NCI-H2081 (cell line): ENCODE measurements around the gene RNASE1.
"Not testable (repeated sequence)": the region's sequence is repeated elsewhere in the genome, so short reads cannot be mapped to it uniquely, and the experiment has no call there.

Experiments used
- DNase-seq, 2 experiments: peaks; one replicate each; lab custom pipeline; 2025; lab: John Stamatoyannopoulos, UW

Gene RNASE1

DNA sequence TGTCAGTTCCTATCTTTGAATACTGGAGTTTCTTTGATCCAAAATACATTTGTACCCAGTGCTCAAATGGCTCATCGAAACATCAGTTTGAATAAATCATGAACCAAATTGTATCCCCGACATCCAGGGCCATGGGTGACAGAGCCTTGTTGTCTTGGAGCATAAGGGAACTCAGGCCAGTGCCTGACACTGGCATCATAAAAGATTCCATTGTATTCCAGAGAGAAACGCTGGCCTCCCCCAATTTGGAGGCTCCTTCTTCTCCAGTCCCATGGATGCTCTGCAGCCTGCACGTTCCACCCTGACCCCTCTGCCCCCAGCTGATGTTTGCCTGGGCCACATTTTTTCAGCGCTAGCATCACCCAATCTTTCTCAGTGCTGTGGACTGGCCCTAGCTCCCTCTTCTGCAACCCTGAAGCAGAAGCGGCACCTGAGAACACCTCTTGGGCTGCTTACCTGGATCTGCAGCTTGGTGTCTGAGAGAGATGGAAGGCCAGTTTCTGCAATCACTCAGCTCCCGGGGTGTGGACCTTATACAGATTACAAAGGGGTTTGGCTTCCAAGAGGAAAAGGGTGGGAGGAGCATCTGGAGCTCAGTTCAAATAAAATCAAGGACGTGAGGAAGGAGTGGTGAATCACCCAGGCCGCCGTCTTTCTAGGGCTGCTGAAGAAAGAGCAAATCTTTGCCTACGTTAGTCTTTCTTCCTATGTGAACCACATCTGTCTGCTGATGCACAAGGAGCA is at the start of gene RNASE1:
Gene RNASE1 (minus strand): TSS at position 504 of the 744 bp plus-strand sequence. CDS start 776 bp downstream, outside the sequence.
- no peak for DNase-seq

GRCh38 chr14:20848955-20849570 is 46.4 kb upstream of the RNASE1 start:
- DNase-seq: no peak

- no peak for DNase-seq
These were observed 45.8 kb upstream of the RNASE1 start for GRCh38 chr14:20848316-20848954.

DNA sequence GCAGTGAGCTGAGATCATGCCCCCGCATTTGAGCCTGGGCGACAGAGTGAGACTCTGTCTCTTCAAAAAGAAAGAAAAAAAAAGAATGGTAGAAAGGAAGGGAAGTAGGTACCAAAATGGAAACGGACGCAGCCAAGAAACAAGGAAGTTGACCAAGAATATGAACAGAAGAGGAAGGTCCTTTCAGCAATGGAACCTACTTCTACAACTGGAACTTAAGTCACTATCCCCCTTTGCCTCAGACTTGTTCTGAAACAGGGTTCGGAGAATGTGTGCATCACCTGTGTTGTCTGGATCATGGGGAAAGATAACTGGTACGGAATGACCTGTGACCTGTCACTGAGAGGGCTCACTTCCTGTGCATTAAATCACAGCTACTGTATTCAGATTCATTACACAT is 43.9 kb upstream of the RNASE1 start:
- no peak for DNase-seq

GRCh38 chr14:20841096-20841495 is 38.5 kb upstream of the RNASE1 start:
- no peak for DNase-seq

DNA sequence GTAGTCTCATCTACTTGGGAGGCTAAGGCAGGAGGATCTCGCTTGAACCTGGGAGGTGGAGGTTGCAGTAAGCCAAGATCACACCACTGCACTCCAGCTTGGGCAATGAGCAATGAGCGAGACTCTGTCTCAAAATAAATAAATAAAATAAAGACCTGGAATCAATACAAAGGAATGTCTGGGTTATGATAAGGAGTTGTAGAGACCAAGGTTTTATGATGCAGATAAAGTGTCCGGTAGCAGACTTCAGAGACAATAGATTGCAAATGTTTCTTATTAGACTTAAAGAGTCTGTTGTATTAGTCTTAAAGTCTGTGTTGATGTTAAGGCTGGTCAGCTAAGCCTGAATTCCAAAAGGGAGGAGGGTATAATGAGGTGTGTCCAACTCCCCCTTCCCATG is 35.2 kb upstream of the RNASE1 start:
- DNase-seq: no peak

- DNase-seq: no peak
These were observed 34.2 kb upstream of the RNASE1 start for GRCh38 chr14:20836668-20837338.

- DNase-seq: no peak
These were observed 32.3 kb upstream of the RNASE1 start for GRCh38 chr14:20834899-20835298.

GRCh38 chr14:20830831-20831230 is 28.2 kb upstream of the RNASE1 start:
- DNase-seq: no peak

GRCh38 chr14:20828024-20828694 is 25.5 kb upstream of the RNASE1 start:
- not testable (repeated sequence) for DNase-seq

DNA sequence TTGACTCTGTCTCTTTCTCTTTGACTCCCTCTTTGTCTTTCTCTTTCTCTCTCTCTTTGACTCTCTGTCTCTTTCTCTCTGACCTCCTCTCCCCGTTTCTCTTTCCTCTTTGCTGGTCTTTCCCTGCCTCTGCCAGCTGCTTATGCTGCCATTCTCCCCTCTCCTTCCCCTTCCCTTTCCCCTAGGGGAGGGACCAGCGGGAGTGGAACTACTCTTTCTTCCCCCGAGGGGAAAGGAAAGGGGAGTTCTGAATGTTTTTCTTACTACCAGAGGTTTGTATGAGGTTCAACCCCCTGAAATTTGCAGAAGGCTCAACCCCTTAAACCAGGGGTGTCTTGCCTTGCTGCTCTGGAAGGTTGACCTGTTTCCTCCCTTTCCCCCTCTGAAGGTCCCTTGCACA is 24.7 kb upstream of the RNASE1 start:
- no peak for DNase-seq

- not testable (repeated sequence) for DNase-seq
These were observed 24.0 kb upstream of the RNASE1 start for GRCh38 chr14:20826666-20827065.

DNA sequence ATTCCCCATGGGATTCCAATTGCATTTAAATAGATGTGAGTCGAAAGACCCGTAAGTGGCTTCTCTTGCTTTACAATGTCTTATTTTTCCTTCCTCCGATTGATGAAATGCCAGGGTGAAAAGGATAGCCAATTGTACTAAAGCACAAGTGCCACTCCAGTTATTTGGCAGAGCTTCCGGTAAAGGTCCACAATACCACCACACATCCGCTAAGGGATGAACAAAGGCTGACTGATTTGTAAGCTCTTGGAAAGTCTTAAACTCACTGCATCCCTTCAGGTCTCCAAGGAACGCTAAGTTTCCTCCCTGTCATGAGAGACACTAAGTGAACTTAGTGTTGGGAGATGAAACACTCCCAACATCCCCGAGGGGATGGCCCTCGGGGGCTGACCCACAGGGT is 21.2 kb upstream of the RNASE1 start:
- no peak for DNase-seq

DNA sequence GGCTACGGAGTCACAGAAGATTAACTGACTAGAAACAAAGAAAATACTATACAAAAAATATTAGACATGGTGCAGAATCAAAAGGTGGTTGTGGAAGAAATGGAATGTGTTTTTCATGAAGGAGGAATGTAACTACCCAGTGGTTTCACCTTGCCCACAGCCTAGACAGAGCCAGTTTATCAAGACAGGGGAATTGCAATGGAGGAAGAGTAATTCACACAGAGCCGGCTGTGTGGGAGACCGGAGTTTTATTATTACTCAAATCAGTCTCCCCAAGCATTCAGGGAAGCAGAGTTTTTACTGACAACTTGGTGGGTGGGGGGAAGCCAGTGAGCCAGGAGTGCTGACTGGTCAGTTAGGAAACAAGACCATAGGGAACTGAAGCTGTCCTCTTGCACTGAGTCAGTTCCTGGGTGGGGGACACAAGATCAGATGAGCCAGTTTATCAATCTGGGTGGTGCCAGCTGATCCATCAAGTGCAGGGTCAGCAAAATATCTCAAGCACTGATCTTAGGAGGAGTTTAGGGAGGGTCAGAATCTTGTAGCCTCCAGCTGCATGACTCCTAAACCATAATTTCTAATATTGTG is 19.0 kb upstream of the RNASE1 start:
- not testable (repeated sequence) for DNase-seq

DNA sequence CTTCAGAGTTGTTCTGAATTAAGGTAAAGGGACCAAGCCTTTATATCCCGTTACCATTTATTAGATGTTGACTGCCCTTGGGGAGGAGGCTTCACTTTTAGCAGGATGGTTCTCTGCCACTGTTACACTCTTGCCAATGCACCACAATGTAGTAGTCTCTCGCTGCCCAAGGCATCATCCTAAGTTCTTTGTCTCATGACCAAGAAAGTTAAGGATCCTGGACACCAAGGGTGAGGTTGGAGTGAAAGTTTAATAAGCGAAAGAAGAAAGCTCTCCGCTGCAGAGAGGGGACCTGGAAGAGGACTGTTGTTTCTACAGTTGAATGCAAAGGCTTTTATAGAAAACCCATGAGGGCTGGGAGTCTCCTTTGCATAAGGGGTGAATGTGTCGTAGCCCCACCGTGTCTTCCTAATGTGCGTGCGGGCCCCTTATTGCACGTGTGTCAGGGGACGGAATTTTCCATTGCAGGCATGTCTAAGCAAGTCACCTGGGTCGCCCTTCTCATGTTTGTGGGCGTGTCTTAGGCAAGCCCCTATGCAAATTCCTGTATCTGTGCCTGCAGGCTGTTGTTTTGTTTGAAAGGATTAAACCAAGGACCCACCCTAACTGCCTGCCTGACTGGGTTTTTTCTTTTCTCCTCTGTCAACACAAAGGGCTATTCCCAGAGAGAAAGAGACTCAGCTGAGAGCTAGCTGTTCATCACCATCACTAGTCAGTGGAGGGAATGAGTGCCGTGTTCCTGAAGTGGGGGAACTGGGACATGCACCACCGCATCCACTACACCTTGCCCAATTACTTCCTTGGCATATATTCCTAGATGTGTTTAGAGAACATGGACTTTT is 17.6 kb upstream of the RNASE1 start:
- no peak for DNase-seq

DNA sequence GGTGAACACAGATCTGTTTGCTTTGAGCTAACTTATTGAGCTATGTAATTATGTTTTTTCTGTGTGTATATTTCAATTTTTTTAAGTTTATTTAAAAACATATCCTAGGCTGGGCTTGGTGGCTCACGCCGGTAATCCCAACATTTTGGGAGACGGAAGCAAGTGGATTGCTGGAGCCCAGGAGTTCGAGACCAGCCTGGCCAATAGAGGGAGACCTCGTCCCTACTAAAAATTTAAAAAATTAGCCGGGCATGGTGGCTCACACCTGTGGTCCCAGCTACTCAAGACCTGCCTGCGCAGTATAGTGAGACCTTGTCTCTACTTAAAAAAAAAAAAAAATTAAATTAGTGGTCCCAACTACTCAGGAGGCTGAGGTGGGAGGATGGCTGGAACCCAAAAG is 16.2 kb upstream of the RNASE1 start:
- DNase-seq: no peak

- not testable (repeated sequence) for DNase-seq
These were observed 13.3 kb upstream of the RNASE1 start for GRCh38 chr14:20815946-20816345.

DNA sequence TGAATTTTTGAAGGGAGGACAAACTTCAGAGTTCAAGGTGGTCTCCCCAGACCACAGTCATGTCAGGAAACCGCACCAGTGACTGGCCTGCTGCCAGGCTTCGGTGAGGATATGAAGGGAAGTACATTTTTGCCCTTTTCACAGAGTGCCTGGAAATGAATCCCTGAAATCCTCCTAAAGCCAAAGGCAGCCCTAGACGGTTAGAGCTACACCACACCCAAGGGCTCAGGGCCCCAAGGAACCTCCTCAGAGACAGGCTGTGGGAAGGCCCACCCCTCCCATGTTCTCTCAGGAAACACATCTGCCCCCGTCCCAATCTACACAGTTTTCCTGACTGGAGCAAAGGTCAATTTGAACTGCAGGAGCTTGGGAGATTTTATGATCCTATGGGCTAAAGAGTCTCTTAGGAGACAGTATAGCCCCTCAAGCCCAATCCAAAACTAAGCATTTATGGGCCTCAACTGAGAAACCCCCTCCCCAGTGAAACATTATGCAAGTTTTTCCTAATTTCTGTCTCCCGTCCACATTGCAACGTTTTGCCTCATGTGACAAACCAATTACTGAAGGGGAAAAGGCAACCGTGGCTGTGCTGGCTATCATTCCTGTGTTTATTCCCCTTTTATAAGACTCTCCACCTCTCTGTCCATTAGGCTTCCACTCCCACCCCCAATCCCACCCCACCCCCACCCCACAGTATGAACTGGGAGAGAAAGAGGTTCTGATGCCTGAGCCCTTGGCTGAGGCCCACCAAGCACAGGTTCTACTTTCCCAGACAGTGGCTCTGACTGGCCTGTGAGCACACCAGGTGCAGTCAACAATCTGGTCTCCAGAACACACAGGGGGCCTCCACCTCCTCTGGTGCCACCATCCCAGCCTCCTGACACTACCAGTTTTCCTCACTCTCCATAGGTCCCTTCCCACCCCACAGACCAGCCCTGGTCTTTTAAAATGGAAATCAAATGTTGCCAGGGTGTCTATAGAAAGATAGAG is 9.6 kb upstream of the RNASE1 start:
- DNase-seq: no peak

GRCh38 chr14:20809917-20810316 is 7.3 kb upstream of the RNASE1 start:
- no peak for DNase-seq

DNA sequence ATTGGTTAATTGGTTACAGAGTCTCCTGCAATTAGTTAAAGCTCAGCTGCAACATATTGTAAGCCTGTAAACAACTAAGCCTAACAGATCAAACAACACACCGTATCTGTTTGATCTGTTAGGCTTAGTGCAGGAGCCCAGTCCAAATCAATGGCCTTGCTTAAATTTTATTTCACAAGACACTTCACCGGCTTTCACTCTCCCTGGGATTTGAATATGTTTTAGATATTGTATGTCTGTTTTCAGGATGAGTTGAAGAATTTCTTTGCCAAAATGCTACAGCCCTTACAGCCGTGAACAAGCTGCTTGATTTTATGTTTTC is 5.5 kb upstream of the RNASE1 start:
- DNase-seq: no peak
